Measurements from ENCODE around the gene VSIG10. TPM values are rescaled to one million over a fixed set of nuclear protein-coding genes. Genes with fewer than 3 reads are reported as not detected.
"Not testable (repeated sequence)": the region's sequence is repeated elsewhere in the genome, so short reads cannot be mapped to it uniquely, and the experiment has no call there.

Gene VSIG10
- total and polyA plus RNA-seq, 2 of the 13 experiments (the other 11 are each of a cell fraction or from before 2014, with no cell fraction given), result 25.6 to 42.5 TPM

DNA sequence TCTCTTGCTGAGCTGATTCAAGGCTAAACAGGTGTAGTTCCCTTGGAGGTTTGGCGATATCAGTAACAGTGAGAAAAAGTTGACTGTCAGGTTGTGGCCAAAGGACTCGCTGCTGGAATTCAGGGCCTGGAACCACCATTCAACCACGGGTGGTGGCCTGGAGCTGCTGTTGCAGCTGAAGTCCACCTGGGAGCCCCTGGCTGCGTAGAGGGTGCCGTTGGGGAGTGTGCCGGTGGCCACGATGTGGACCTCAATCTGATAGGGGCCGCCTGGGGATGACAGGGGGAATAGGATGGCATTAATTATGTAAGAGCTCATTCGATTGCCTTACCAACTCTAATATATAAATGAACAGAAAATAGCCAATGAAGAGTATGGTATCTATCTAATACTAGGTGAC, 21.6 kb downstream of the VSIG10 start (continued):
- TF ChIP-seq, protein P1, sequence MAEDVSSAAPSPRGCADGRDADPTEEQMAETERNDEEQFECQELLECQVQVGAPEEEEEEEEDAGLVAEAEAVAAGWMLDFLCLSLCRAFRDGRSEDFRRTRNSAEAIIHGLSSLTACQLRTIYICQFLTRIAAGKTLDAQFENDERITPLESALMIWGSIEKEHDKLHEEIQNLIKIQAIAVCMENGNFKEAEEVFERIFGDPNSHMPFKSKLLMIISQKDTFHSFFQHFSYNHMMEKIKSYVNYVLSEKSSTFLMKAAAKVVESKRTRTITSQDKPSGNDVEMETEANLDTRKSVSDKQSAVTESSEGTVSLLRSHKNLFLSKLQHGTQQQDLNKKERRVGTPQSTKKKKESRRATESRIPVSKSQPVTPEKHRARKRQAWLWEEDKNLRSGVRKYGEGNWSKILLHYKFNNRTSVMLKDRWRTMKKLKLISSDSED (CRISPR knock-in tag; IDR thresholded peaks at IDR 0.05), result no peak
- TF ChIP-seq MEF2D (CRISPR knock-in tag; IDR thresholded peaks at IDR 0.05), result no peak
- TF ChIP-seq, protein P2, sequence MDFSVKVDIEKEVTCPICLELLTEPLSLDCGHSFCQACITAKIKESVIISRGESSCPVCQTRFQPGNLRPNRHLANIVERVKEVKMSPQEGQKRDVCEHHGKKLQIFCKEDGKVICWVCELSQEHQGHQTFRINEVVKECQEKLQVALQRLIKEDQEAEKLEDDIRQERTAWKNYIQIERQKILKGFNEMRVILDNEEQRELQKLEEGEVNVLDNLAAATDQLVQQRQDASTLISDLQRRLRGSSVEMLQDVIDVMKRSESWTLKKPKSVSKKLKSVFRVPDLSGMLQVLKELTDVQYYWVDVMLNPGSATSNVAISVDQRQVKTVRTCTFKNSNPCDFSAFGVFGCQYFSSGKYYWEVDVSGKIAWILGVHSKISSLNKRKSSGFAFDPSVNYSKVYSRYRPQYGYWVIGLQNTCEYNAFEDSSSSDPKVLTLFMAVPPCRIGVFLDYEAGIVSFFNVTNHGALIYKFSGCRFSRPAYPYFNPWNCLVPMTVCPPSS (IDR thresholded peaks at IDR 0.05), result no peak
- TF ChIP-seq ZFP36L2 (CRISPR knock-in tag; IDR thresholded peaks at IDR 0.05), result no peak
- no peak for TF ChIP-seq ZSCAN31 (CRISPR knock-in tag; IDR thresholded peaks at IDR 0.05; ENCODE audit: low read depth)
- TF ChIP-seq ZNF143 (CRISPR knock-in tag; IDR thresholded peaks at IDR 0.05), result no peak
- TF ChIP-seq BHLHE40 (IDR thresholded peaks at IDR 0.05; ENCODE audit: low read length), result no peak
- TF ChIP-seq ZNF773 (CRISPR knock-in tag; IDR thresholded peaks at IDR 0.05; ENCODE audit: borderline replicate concordance), result no peak
- TF ChIP-seq KDM5B (CRISPR knock-in tag; IDR thresholded peaks at IDR 0.05; ENCODE audit: borderline replicate concordance), result no peak

DNA sequence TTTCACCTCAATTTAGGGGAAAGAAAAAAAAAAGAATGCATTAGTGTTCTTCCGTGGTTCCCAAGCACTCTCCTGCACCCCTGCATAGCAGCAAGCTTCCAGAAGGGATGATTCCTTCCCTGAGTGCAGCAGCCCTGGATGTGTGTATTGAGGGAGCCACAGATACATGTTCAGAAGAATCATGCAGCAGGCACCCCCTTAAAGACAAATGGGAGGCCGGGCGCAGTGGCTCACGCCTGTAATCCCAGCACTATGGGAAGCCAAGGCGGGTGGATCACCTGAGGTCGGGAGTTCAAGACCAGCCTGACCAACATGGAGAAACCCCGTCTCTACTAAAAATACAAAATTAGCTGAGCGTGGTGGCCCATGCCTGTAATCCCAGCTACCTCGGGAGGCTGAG, 22.3 kb downstream of the VSIG10 start:
- H3K27me3 ChIP-seq (ENCODE audit: control insufficient read depth in 1 of 2, insufficient read depth in 2 of 2, low read length in 2 of 2); CTCF ChIA-PET (ENCODE audit: low intra/inter-chr PET ratio, low total read pairs); H4K20me1 ChIP-seq (ENCODE audit: insufficient read depth, low read length); H3K9ac ChIP-seq (ENCODE audit: insufficient read depth, low read depth, low read length); intact Hi-C loops (cut with micrococcal nuclease; ENCODE audit: unreplicated experiment); H2AFZ ChIP-seq (ENCODE audit: low read length); H3K4me2 ChIP-seq (ENCODE audit: low read depth, low read length); H3K4me1 ChIP-seq (ENCODE audit: insufficient read depth, low read length); FAIRE-seq; H3K9me3 ChIP-seq (ENCODE audit: low read length); H3K79me2 ChIP-seq (ENCODE audit: insufficient read depth, low read length); BruUV-seq (replicated peaks); H3K4me3 ChIP-seq (replicated peaks in 1 of 3; ENCODE audit: insufficient read depth in 1 of 3, low read depth in 2 of 3, low read length in 3 of 3); in situ Hi-C loops (cut with HindIII; ENCODE audit: extremely low pct_ligation_motif_present, low pct_unique_long_range_greater_than_20kb); ATAC-seq; POLR2A ChIA-PET; DNase-seq (ENCODE audit: low spot score); H3K27ac ChIP-seq (ENCODE audit: extremely low read length, insufficient read depth, low read length): not testable (repeated sequence)
- H3K36me3 ChIP-seq (replicated peaks in 1 of 2; ENCODE audit: control insufficient read depth in 1 of 2, insufficient read depth in 2 of 2, low read length in 2 of 2), result peaks cover 3 to 20% of the 10 kb centered on the region in 2 experiments; a peak in 3 of 5 replicates
- 98% methylated on average over 9 of the region's 9 CpGs for WGBS (ENCODE audit: low lambda C conversion rate)
